HepG2 (cell line): Measurements from ENCODE around the gene EOGT. TPM values are rescaled to one million over a fixed set of nuclear protein-coding genes. Genes with fewer than 3 reads are reported as not detected.

ENCODE experiments used
- FIP1L1 ChIP-seq: fragments of 200-400 bp; formaldehyde crosslinking; IDR thresholded peaks from 2 replicates; pipeline ENCODE4 v1.6.1; 2018; ENCODE audit warnings: low read depth, mild to moderate bottlenecking, low read length, moderate library complexity, borderline replicate concordance; ENCODE audit not compliant: insufficient read depth
- GPBP1L1 ChIP-seq: sonication (generic); formaldehyde crosslinking; IDR thresholded peaks from 2 replicates; pipeline ENCODE4 v1.5.0; 2020; ENCODE audit warnings: mild to moderate bottlenecking, missing genetic modification reagents
- MXD1 ChIP-seq: sonication (generic); formaldehyde crosslinking; IDR thresholded peaks from 2 replicates; pipeline ENCODE4 v1.4.0; 2020; ENCODE audit warnings: mild to moderate bottlenecking, missing genetic modification reagents
- NFYB ChIP-seq: sonication (generic); formaldehyde crosslinking; IDR thresholded peaks from 2 replicates; pipeline ENCODE4 v1.4.0; 2020; ENCODE audit warnings: missing genetic modification reagents
- NR3C1 ChIP-seq: sonication (generic); formaldehyde crosslinking; IDR thresholded peaks from 2 replicates; pipeline ENCODE4 v1.4.0; 2020; ENCODE audit warnings: missing genetic modification reagents
- POLR2G ChIP-seq: fragments of 200-400 bp; formaldehyde crosslinking; IDR thresholded peaks from 2 replicates; pipeline ENCODE4 v1.6.1; 2018; ENCODE audit warnings: mild to moderate bottlenecking, low read depth, low read length, moderate library complexity
- PTBP1 ChIP-seq: fragments of 200-400 bp; formaldehyde crosslinking; IDR thresholded peaks from 2 replicates; pipeline ENCODE4 v1.6.1; 2018; ENCODE audit warnings: low read length, low read depth; ENCODE audit not compliant: poor library complexity, severe bottlenecking
- SP1 ChIP-seq, 2 experiments: fragments of 450-650 bp in 1 of 2; sonication (generic) in 1 of 2; formaldehyde crosslinking in 1 of 2; IDR thresholded peaks; 2 replicates each; pipeline versions ENCODE4 v1.4.0 to v1.6.1; 2016 to 2020; ENCODE audit warnings: missing genetic modification reagents in 1 of 2
- THRA ChIP-seq: sonication (generic); formaldehyde crosslinking; IDR thresholded peaks from 2 replicates; pipeline ENCODE4 v1.4.0; 2020; ENCODE audit warnings: missing genetic modification reagents, borderline replicate concordance
- ZBTB20 ChIP-seq: sonication (generic); formaldehyde crosslinking; IDR thresholded peaks from 2 replicates; pipeline ENCODE4 v1.8.1; 2023; ENCODE audit warnings: missing genetic modification reagents, low read depth, mild to moderate bottlenecking, borderline replicate concordance
- ZKSCAN8 ChIP-seq: IDR thresholded peaks from 2 replicates; pipeline ENCODE4 v1.6.1; 2016; ENCODE audit warnings: borderline replicate concordance, missing genetic modification reagents, missing compliant biosample characterization
- ZNF251 ChIP-seq: sonication (generic); formaldehyde crosslinking; IDR thresholded peaks from 2 replicates; pipeline ENCODE4 v1.9.0; 2021; ENCODE audit warnings: mild to moderate bottlenecking, missing genetic modification reagents
- ZNF34 ChIP-seq: sonication (generic); formaldehyde crosslinking; IDR thresholded peaks from 2 replicates; pipeline ENCODE4 v1.4.0; 2020; ENCODE audit warnings: mild to moderate bottlenecking, missing genetic modification reagents, borderline replicate concordance
- ZNF441 ChIP-seq: sonication (generic); formaldehyde crosslinking; IDR thresholded peaks from 2 replicates; pipeline ENCODE4 v1.7.0; 2021; ENCODE audit warnings: missing genetic modification reagents, borderline replicate concordance
- ZNF567 ChIP-seq: sonication (generic); formaldehyde crosslinking; IDR thresholded peaks from 2 replicates; pipeline ENCODE4 v1.8.1; 2023; ENCODE audit warnings: mild to moderate bottlenecking, missing genetic modification reagents, borderline replicate concordance
- ZNF574 ChIP-seq: sonication (generic); formaldehyde crosslinking; IDR thresholded peaks from 2 replicates; pipeline ENCODE4 v1.4.0; 2020; ENCODE audit warnings: missing genetic modification reagents
- ZNF670 ChIP-seq: sonication (generic); formaldehyde crosslinking; IDR thresholded peaks from 2 replicates; pipeline ENCODE4 v1.8.0; 2022; ENCODE audit warnings: mild to moderate bottlenecking, missing genetic modification reagents, borderline replicate concordance
- ZNF83 ChIP-seq: sonication (generic); formaldehyde crosslinking; IDR thresholded peaks from 2 replicates; pipeline ENCODE4 v1.4.0; 2020; ENCODE audit warnings: missing genetic modification reagents, mild to moderate bottlenecking, borderline replicate concordance
- polyA plus RNA-seq, 8 experiments: library from polyadenylated mRNA; depleted of rRNA in 3 of 8; stranded (reverse) in 7 of 8; unstranded in 1 of 8; fragments of >200 nt; fragmentation: Illumina TruSeq in 4 of 8; extraction: Trizol in 4 of 8; gene quantifications; 2 replicates each; pipeline versions ENCODE4 v1.2.1 to v1.2.3, GENCODE V29; 2011 to 2016; ENCODE audit warnings: low read depth in 4 of 8, missing spikeins in 1 of 8, mixed read lengths in 1 of 8; ENCODE audit not compliant: insufficient read depth in 1 of 8
- total RNA-seq, 5 experiments: library from RNA; depleted of rRNA; stranded (reverse); fragments of >200 nt; fragmentation: Illumina TruSeq; extraction: Trizol; gene quantifications; 2 replicates each; pipeline ENCODE4 v1.2.3, GENCODE V29; 2016; ENCODE audit warnings: low read depth in 1 of 5
- TF ChIP-seq, protein P1 (sequence below): sonication (generic); formaldehyde crosslinking; IDR thresholded peaks from 2 replicates; pipeline ENCODE4 v1.5.1; 2020; ENCODE audit warnings: missing genetic modification reagents, mild to moderate bottlenecking, borderline replicate concordance
- TF ChIP-seq, protein P2 (sequence below): sonication (generic); formaldehyde crosslinking; IDR thresholded peaks from 2 replicates; pipeline ENCODE4 v1.5.0; 2020; ENCODE audit warnings: missing genetic modification reagents

The EOGT gene
- total and polyA plus RNA-seq, 2 of the 13 experiments (the other 11 are each of a cell fraction or from before 2014, with no cell fraction given), result 4.5 to 18.6 TPM

GRCh38 chr3:69013253-69014021 is at the start of gene EOGT (continued):
- no peak for TF ChIP-seq FIP1L1
- TF ChIP-seq NFYB (CRISPR knock-in tag), result no peak
- TF ChIP-seq, protein P1, sequence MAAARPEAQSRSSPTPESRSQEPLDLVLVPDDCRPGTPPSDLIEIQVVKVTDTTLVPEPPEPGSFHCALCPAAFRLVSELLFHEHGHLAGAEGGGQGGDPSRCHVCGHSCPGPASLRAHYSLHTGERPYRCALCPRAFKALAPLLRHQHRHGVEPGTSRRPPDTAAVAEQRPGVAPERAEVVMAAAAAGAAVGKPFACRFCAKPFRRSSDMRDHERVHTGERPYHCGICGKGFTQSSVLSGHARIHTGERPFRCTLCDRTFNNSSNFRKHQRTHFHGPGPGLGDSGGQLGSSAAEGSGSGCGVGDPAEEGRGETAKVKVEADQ (CRISPR knock-in tag), result peak; percentile 27; the same call in 1 of the 2 replicates
- TF ChIP-seq ZBTB20, result no peak
- no peak for TF ChIP-seq PTBP1
- TF ChIP-seq THRA (CRISPR knock-in tag), result no peak
- no peak for TF ChIP-seq SP1 (IDR thresholded peaks at IDR 0.05)
- no peak for TF ChIP-seq SP1 (CRISPR knock-in tag; IDR thresholded peaks at IDR 0.05)
- TF ChIP-seq, protein P2, sequence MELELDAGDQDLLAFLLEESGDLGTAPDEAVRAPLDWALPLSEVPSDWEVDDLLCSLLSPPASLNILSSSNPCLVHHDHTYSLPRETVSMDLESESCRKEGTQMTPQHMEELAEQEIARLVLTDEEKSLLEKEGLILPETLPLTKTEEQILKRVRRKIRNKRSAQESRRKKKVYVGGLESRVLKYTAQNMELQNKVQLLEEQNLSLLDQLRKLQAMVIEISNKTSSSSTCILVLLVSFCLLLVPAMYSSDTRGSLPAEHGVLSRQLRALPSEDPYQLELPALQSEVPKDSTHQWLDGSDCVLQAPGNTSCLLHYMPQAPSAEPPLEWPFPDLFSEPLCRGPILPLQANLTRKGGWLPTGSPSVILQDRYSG, result peak; percentile 68; the same call in 1 of the 2 replicates
- no peak for TF ChIP-seq GPBP1L1 (CRISPR knock-in tag)
- peak; percentile 86 for TF ChIP-seq POLR2G
- TF ChIP-seq ZNF83 (CRISPR knock-in tag), result peak; percentile 73; the same call in 1 of the 2 replicates
- no peak for TF ChIP-seq NR3C1 (CRISPR knock-in tag)
- no peak; the same call in 1 of the 2 replicates for TF ChIP-seq ZNF670 (CRISPR knock-in tag)
- TF ChIP-seq ZNF574 (CRISPR knock-in tag), result peak; percentile 83
- no peak; the same call in 1 of the 2 replicates for TF ChIP-seq ZNF34 (CRISPR knock-in tag)
- TF ChIP-seq ZNF567 (CRISPR knock-in tag), result no peak
- TF ChIP-seq ZNF251, result no peak
- peak; percentile 37; the same call in 1 of the 2 replicates for TF ChIP-seq ZKSCAN8 (CRISPR knock-in tag)
- peak; percentile 65 for TF ChIP-seq ZNF441 (CRISPR knock-in tag)
- peak; percentile 94 for TF ChIP-seq MXD1 (CRISPR knock-in tag)
